OCI-LY1 (cell line): ENCODE results near the gene ATM.

ENCODE experiments used
- H2AFZ ChIP-seq: fragments of 200-600 bp; sonication (generic), shearing (Covaris generic); 2 replicates; pipeline ENCODE4 v1.6.0; 2014; ENCODE audit warnings: antibody characterized with exemption, mild to moderate bottlenecking, low read length
- H3F3A ChIP-seq: fragments of 200-600 bp; sonication (generic), shearing (Covaris generic); 2 replicates; pipeline ENCODE4 v1.6.0; 2014; ENCODE audit warnings: mild to moderate bottlenecking, antibody characterized with exemption, low read length, moderate library complexity; ENCODE audit not compliant: insufficient read depth
- H3K27ac ChIP-seq: fragments of 200-600 bp; sonication (generic); 2 replicates; pipeline ENCODE4 v1.5.1; 2014; ENCODE audit warnings: low read length, mixed run types, mild to moderate bottlenecking, low read depth; ENCODE audit not compliant: poor library complexity, severe bottlenecking
- H3K27me3 ChIP-seq: fragments of 200-600 bp; sonication (generic); 2 replicates; pipeline ENCODE4 v1.6.0; 2014; ENCODE audit warnings: antibody characterized with exemption, mild to moderate bottlenecking, low read length, moderate library complexity; ENCODE audit not compliant: insufficient read depth
- H3K36me3 ChIP-seq: fragments of 200-600 bp; sonication (generic); 2 replicates; pipeline ENCODE4 v1.6.1; 2014; ENCODE audit warnings: mild to moderate bottlenecking, antibody characterized with exemption, low read length, moderate library complexity, mixed read lengths; ENCODE audit not compliant: insufficient read depth
- H3K4me1 ChIP-seq: fragments of 200-600 bp; sonication (generic); 2 replicates; pipeline ENCODE4 v1.5.1; 2014; ENCODE audit warnings: mild to moderate bottlenecking, low read length, moderate library complexity; ENCODE audit not compliant: insufficient read depth, severe bottlenecking
- H3K4me2 ChIP-seq: fragments of 200-600 bp; sonication (generic), shearing (Covaris generic); 2 replicates; pipeline ENCODE4 v1.6.1; 2014; ENCODE audit warnings: low read length
- H3K4me3 ChIP-seq: fragments of 200-600 bp; sonication (generic); 2 replicates; pipeline ENCODE4 v1.5.1; 2014; ENCODE audit warnings: low read length, low read depth, mild to moderate bottlenecking, mixed read lengths; ENCODE audit not compliant: poor library complexity, severe bottlenecking
- H3K79me2 ChIP-seq: fragments of 200-600 bp; shearing (Covaris generic); 2 replicates; pipeline ENCODE4 v1.6.1; 2016; ENCODE audit warnings: mixed run types, low read length, mixed read lengths; ENCODE audit not compliant: insufficient read depth
- H3K9ac ChIP-seq: fragments of 200-600 bp; sonication (generic), shearing (Covaris generic); 2 replicates; pipeline ENCODE4 v1.6.1; 2014; ENCODE audit warnings: mild to moderate bottlenecking, low read length, mixed read lengths
- H3K9me2 ChIP-seq: fragments of 200-600 bp; sonication (generic), shearing (Covaris generic); 2 replicates; pipeline ENCODE4 v1.6.1; 2014; ENCODE audit warnings: low read depth, mild to moderate bottlenecking, low read length, mixed read lengths
- H3K9me3 ChIP-seq: fragments of 200-600 bp; shearing (Covaris generic); 2 replicates; pipeline ENCODE4 v1.6.1; 2014; ENCODE audit warnings: low read length, mixed read lengths
- H4K20me1 ChIP-seq: fragments of 200-600 bp; sonication (generic), shearing (Covaris generic); 2 replicates; pipeline ENCODE4 v1.6.0; 2016; ENCODE audit warnings: mild to moderate bottlenecking, low read length; ENCODE audit not compliant: insufficient read depth
- EZH2 ChIP-seq: fragments of 200-600 bp; sonication (generic), shearing (Covaris generic); IDR thresholded peaks from 2 replicates; pipeline ENCODE4 v1.8.0; 2017; ENCODE audit warnings: borderline replicate concordance, mixed run types, mild to moderate bottlenecking, antibody characterized with exemption, low read length, moderate library complexity, mixed read lengths
- TF ChIP-seq, protein P1 (sequence below): fragments of 200-600 bp; sonication (generic), shearing (Covaris generic); IDR thresholded peaks from 2 replicates; pipeline ENCODE4 v1.5.1; 2017; ENCODE audit warnings: mild to moderate bottlenecking, antibody characterized with exemption, low read length, moderate library complexity, mixed read lengths

Gene ATM

DNA sequence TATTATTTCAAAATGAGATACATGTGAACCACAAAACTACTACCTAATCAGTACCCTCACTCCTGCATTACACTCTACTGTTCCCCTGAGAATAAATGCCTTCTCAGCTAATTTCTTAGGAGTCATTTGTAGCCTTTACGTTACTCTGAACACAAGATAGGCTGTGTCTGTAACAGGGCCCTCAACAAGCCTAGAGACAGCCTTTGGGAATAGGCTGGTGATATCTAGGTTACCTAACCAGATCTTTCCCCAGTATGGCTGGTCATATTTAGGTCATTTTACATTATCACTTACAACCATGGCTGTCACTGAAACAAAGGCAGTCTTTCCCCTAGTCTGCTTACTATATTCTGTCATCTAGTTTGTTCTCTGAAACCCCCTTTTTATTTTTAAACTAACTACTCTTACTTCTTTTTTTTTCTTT is 14.2 kb downstream of the ATM start:
- peak overlapping the region; percentile 85 for H3K27ac ChIP-seq
- H3K9me3 ChIP-seq, result no peaks in the 10 kb centered on the region
- peaks cover 91% of the 10 kb centered on the region for H3K36me3 ChIP-seq
- no peak overlapping the region; the same call in 1 of the 2 replicates for H3K9ac ChIP-seq
- no peaks in the 10 kb centered on the region for H3K27me3 ChIP-seq
- H2AFZ ChIP-seq, result no peak overlapping the region
- H3F3A ChIP-seq, result no peaks in the 10 kb centered on the region
- H3K4me2 ChIP-seq, result peak overlapping the region; percentile 28
- no peaks in the 10 kb centered on the region for H3K9me2 ChIP-seq
- peaks cover 24% of the 10 kb centered on the region for H3K4me1 ChIP-seq
- TF ChIP-seq, protein P1, sequence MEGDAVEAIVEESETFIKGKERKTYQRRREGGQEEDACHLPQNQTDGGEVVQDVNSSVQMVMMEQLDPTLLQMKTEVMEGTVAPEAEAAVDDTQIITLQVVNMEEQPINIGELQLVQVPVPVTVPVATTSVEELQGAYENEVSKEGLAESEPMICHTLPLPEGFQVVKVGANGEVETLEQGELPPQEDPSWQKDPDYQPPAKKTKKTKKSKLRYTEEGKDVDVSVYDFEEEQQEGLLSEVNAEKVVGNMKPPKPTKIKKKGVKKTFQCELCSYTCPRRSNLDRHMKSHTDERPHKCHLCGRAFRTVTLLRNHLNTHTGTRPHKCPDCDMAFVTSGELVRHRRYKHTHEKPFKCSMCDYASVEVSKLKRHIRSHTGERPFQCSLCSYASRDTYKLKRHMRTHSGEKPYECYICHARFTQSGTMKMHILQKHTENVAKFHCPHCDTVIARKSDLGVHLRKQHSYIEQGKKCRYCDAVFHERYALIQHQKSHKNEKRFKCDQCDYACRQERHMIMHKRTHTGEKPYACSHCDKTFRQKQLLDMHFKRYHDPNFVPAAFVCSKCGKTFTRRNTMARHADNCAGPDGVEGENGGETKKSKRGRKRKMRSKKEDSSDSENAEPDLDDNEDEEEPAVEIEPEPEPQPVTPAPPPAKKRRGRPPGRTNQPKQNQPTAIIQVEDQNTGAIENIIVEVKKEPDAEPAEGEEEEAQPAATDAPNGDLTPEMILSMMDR, result no peak
- TF ChIP-seq EZH2, result no peak
- no peaks in the 10 kb centered on the region for H4K20me1 ChIP-seq
- H3K4me3 ChIP-seq, result no peak overlapping the region
- no peaks in the 10 kb centered on the region for H3K79me2 ChIP-seq

DNA sequence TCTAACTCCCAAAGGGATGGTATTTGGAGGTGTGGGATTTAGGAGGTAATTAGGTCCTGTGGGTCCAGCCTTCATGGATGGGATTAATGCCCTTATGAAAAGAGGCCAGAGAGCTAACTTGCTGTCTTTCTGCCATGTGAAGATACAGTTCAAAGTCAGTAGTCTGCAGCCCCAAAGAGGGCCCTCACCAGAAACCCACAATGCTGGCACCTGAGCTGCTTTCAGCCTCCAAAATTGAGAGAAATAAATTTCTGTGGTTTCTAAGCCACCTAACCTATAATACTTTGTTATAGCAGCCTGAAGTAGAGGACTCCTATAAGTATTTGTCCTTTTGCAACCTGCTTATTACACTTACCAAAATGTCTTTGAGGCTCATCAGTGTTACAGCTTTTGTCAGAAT is 16.2 kb downstream of the ATM start:
- no peak overlapping the region for H3K4me2 ChIP-seq
- TF ChIP-seq, protein P1, result no peak
- no peak for TF ChIP-seq EZH2
- no peak overlapping the region for H2AFZ ChIP-seq
- H4K20me1 ChIP-seq, result no peaks in the 10 kb centered on the region
- H3K27me3 ChIP-seq, result no peaks in the 10 kb centered on the region
- no peaks in the 10 kb centered on the region for H3K79me2 ChIP-seq
- H3K4me1 ChIP-seq, result peaks cover 24% of the 10 kb centered on the region
- H3K9me3 ChIP-seq, result no peaks in the 10 kb centered on the region
- no peak overlapping the region for H3K4me3 ChIP-seq
- no peaks in the 10 kb centered on the region for H3F3A ChIP-seq
- H3K9ac ChIP-seq, result no peak overlapping the region
- H3K27ac ChIP-seq, result no peak overlapping the region
- H3K9me2 ChIP-seq, result no peaks in the 10 kb centered on the region
- H3K36me3 ChIP-seq, result peaks cover 84% of the 10 kb centered on the region

DNA sequence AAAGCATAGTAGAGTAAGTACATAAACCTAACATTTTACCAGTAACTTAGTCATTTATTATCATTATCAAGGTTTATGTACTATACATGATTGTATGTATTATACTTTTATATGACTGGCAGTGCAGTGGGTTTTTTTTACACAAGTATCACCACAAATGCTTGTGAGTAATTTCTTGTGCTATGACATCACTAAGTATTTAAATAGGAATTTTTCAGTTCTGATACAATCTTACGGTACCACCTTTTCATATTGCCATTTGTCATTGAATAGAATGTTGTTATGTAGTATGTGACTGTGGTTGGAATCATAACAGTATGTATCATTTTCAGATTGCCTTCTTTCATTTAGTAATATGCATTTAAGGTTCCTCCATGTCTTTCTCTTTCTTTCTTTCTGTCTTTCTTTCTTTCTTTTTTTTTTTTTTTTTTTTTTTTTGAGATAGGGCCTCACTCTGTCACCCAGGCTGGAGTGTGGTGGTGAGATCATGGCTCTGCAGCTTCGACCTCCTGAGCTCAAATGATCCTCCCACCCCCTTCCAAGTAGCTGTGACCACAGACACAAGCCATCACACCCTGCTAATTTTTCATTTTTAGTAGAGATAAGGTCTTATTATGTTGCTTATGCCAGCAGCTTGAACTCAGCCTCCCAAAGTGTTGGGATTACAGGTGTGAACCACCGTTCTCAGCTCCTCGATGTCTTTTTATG is 18.6 kb downstream of the ATM start:
- Histone ChIP-seq H3K4me3 (no peak overlapping the region), H3K9ac (no peak overlapping the region), H3K9me2 (no peaks in the 10 kb centered on the region), H3K9me3 (no peaks in the 10 kb centered on the region), H3K4me1 (peaks cover 11% of the 10 kb centered on the region), H3F3A (no peaks in the 10 kb centered on the region), H3K36me3 (peaks cover 83% of the 10 kb centered on the region), H3K27ac (no peak overlapping the region), H2AFZ (no peak overlapping the region), H3K4me2 (no peak overlapping the region), H4K20me1 (no peaks in the 10 kb centered on the region), H3K79me2 (no peaks in the 10 kb centered on the region), H3K27me3 (no peaks in the 10 kb centered on the region)
- TF ChIP-seq EZH2, result no peak
- TF ChIP-seq, protein P1, result no peak
